Activated T-cell treated with anti-CD3 and anti-CD28 coated beads for 48 hours (primary cell): Measurements from ENCODE around the gene LRIG1.

ENCODE experiments used
- DNase-seq: peaks from one replicate; pipeline ENCODE4 v3.0.0-alpha.2; 2020; ENCODE audit warnings: low read depth

LRIG1 gene

DNA sequence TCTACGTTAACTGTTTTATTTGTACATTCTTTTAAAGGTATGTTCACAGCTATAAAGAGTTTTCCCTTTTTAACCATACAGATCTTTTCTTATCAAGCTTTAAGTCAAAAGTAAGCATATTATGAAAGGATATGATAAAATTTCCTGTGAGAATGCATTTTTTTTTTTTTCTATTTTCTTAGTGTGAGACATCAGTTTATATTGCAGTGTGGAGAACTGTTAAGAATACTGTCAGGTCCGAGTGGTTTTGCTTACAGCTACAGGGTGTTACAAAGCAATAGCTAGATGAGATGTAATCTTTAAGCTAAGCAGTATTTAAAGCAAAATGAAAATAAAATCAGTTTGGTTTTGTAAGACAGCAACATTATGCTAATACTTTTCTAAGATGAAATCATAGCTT, 146.8 kb downstream of the LRIG1 start:
- DNase-seq = no peak

DNA sequence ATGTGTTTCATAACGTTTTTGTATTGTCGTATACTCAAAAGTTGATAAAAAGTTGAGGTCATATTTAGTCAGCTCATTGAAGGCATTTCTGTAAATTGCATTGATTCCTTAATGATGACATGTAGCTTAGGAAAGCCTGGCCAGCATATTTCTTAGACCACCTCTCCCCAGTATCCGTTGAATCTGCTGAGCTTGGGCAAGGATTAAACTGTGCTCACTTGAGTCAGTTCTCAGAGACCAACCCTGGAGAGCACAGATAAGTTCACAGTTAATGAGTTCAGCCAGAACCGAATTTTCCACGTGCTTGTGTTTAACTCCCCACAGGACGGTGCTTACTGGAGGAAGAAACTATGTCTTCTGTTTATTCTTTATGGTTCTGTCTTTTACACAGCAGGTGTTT, 147.3 kb downstream of the LRIG1 start:
- DNase-seq = no peak

GRCh38 chr3:66353039-66353438, 147.8 kb downstream of the LRIG1 start:
- DNase-seq = no peak

DNA sequence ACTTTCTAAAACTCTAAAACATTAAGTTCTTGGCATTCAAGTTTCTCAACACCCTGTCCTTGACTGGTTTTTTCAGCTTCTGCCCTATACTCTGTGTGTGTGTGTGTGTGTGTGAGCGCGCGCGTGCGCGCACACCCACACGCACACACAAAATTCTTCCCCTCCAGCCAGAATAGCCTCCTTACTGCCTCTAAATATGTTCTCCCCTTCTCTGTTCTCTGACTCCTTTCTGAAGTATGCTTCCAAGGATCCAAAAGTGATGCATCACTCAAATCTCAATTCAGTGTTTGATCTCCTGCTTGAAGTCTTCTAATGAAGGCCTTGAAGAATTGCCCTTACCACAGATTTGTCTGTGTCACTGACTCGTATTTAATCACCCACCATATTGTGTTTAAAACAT, 150.2 kb downstream of the LRIG1 start:
- no peak for DNase-seq

GRCh38 chr3:66348704-66349103, 152.1 kb downstream of the LRIG1 start:
- no peak for DNase-seq

GRCh38 chr3:66344848-66345578, 155.8 kb downstream of the LRIG1 start:
- no peak for DNase-seq

DNA sequence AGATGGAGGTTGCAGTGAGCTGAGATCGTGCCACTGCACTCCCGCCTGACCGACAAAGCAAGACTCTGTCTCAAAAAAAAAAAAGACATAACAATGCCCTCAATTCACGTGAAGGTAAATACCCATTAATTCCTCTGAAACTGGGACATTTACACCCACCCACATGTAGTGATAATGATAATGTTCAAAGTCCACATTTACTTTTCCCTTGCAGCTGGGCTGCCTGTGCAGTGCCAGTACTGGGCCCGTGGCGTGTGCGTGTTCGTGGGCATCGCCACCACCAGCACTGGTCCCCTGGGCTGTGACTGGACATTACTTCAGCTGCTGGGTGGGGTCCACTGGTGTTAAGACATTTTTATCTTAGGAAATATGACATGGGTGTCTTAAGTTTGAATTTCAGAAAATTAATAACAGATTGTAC, 156.4 kb downstream of the LRIG1 start:
- DNase-seq = no peak

DNA sequence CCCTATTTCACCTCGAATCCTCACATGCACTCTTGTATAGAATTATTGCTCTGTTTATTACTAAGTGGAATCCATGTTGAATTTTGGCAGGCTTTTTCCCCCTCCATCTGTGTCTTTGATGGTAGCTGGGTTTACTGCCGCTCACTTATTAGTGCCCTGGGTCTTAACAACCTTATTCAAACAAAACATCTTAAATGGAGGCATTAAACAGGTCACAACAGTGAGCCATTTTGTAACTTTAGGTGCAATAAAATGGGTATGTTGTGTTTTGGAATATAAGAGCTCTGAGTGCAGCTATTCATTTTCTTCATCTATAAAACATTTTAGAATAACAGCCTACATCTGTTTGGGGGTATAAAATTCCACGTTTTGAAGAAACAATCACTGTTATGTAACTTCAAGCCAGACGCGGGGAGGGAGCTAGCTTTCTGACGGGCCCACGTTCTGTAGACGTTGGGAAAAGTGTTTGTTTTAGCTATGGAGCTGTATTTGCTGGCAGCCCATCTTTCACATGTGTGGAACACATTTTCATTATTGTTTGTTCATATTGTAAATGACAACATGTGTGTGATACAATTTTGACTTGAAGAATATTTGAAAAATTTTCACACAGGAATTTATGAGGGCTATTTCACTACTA, 158.0 kb downstream of the LRIG1 start:
- no peak for DNase-seq

DNA sequence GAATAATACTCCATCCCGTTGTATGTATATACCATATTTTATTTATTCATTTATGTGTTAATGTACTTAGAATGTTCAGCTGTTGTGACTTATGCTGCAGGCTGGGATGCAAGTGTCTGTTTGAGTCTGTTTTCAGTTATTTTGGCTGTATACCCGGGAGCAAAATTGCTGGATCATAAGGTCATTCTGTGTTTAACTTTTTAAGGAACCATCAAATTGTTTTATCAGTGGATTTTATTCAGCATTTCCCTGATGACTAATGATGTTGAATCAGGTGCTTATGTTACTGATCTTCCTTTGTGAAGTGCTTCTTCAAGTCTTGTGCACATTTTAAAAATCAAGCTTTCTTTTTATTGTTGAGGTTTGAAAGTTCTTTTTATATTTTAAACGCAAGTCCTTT, 161.9 kb downstream of the LRIG1 start:
- DNase-seq = no peak

GRCh38 chr3:66336333-66336766, 164.5 kb downstream of the LRIG1 start:
- DNase-seq = no peak

DNA sequence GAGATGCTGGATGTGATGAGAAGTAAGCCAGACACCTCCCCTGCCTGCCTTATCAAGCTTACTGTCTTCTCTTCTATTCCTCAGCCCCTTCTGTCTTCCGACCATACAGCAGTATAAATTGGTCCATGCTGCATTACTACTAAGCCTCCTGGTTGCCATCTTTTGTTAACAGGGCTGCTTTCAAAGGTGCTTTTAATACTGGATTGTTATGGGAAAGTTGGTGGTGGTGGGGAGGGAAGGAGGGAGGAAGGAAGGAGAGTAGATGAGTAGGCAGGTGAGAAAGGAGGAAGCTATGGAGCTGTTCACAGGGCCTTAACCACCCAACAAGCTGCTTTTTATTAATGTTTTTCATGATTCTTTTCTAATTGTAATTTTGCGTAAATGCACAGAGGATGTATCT, 165.2 kb downstream of the LRIG1 start:
- no peak for DNase-seq
